NCI-H748 treated with DMSO at 0.1 percent for 48 hours (cell line): ENCODE measurements around the gene NPAS1.

ENCODE experiments used
- DNase-seq: peaks from one replicate; lab custom pipeline; 2025; lab: John Stamatoyannopoulos, UW

Gene NPAS1

GRCh38 chr19:47020992-47021496, 1.4 kb downstream of the NPAS1 start:
- DNase-seq = no peak

GRCh38 chr19:47021536-47022139, 2.0 kb downstream of the NPAS1 start:
- DNase-seq = no peak

GRCh38 chr19:47022140-47022536, 2.5 kb downstream of the NPAS1 start:
- DNase-seq = no peak

GRCh38 chr19:47022541-47023447, 3.2 kb downstream of the NPAS1 start:
- no peak for DNase-seq

- DNase-seq = no peak
These were observed 3.8 kb downstream of the NPAS1 start for GRCh38 chr19:47023448-47023794.

- DNase-seq = no peak
These were observed 4.9 kb downstream of the NPAS1 start for GRCh38 chr19:47024502-47024901.

- DNase-seq = no peak
These were observed 6.5 kb downstream of the NPAS1 start for GRCh38 chr19:47026156-47026555.

- no peak for DNase-seq
These were observed 7.3 kb downstream of the NPAS1 start for GRCh38 chr19:47026889-47027288.

- no peak for DNase-seq
These were observed 8.0 kb downstream of the NPAS1 start for GRCh38 chr19:47027586-47028088.

- DNase-seq = no peak
These were observed 8.6 kb downstream of the NPAS1 start for GRCh38 chr19:47028195-47028601.

GRCh38 chr19:47032171-47032811, 12.7 kb downstream of the NPAS1 start:
- peak; percentile 66 for DNase-seq

GRCh38 chr19:47035127-47036096, 15.8 kb downstream of the NPAS1 start:
- peak; percentile 89 for DNase-seq

- DNase-seq = peak; percentile 82
These were observed 16.5 kb downstream of the NPAS1 start for GRCh38 chr19:47036097-47036651.

- no peak for DNase-seq
These were observed 18.1 kb downstream of the NPAS1 start for GRCh38 chr19:47037766-47038165.

GRCh38 chr19:47039239-47039874, 19.7 kb downstream of the NPAS1 start:
- DNase-seq = no peak

- no peak for DNase-seq
These were observed 21.2 kb downstream of the NPAS1 start for GRCh38 chr19:47040869-47041268.

- DNase-seq = no peak
These were observed 25.6 kb downstream of the NPAS1 start for GRCh38 chr19:47044946-47045866.

- DNase-seq = no peak
These were observed 26.3 kb downstream of the NPAS1 start for GRCh38 chr19:47045867-47046470.

- DNase-seq = no peak
These were observed 27.7 kb downstream of the NPAS1 start for GRCh38 chr19:47047272-47047762.
